ENCODE measurements around the gene KDM3A. TPM values are rescaled to one million over a fixed set of nuclear protein-coding genes. Genes with fewer than 3 reads are reported as not detected.

Gene KDM3A
- total RNA-seq, 1 experiment from 2014 or later, result 52.6 TPM

DNA sequence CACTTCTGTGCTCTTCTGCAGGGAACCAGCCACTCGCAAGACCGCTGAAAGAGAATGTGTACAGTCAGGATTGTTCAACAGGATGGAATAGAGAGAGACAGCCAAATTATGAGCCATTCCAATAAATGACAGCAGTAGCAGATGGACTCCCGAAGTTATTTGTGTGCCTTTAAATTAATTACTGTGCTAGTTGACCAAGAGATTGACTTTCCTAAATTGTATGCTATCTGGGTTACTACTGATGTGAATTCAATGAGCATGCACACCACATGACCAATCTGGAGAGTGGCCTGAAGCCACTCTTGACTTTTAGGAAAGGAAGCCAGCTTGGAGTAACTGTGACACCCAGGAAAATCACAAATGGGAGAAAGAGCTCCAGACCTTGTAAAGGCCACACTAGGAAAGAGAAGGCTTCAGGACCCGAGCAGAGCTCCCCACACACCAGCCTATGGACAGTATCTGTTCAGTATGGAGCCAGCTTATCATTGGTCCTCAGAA lies 69.3 kb downstream of the KDM3A start:
- Histone ChIP-seq H3K9me2 (ENCODE audit: insufficient read depth) (no peaks in the 10 kb centered on the region), H3K9ac (ENCODE audit: low read length) (no peak overlapping the region), H3K79me2 (ENCODE audit: insufficient read depth, low read length) (no peaks in the 10 kb centered on the region), H4K20me1 (ENCODE audit: insufficient read depth) (no peaks in the 10 kb centered on the region), H3K9me3 (ENCODE audit: control insufficient read depth in 1 of 2, insufficient read depth in 1 of 2, low read depth in 1 of 2, low read length in 2 of 2) (no peaks in the 10 kb centered on the region), H3K4me3 (replicated peaks in 1 of 2; ENCODE audit: low read depth in 1 of 2, low read length in 2 of 2) (no peak overlapping the region), H3K36me3 (ENCODE audit: control insufficient read depth in 1 of 2, insufficient read depth in 2 of 2, low read length in 2 of 2) (peaks cover 0 to 5% of the 10 kb centered on the region in 2 experiments; a peak in 1 of 4 replicates), H3K4me2 (ENCODE audit: low read length) (no peak overlapping the region), H2AFZ (ENCODE audit: low read depth, low read length, poor library complexity, severe bottlenecking) (no peak overlapping the region), H3K4me1 (ENCODE audit: control insufficient read depth in 1 of 2, insufficient read depth in 2 of 2, low read length in 2 of 2) (no peaks in the 10 kb centered on the region), H3K27ac (ENCODE audit: low read depth, low read length) (no peak overlapping the region), H3K27me3 (ENCODE audit: insufficient read depth, low read length) (no peaks in the 10 kb centered on the region)
- POLR2A ChIA-PET, result no interaction called here
- DNase-seq (ENCODE audit: low read depth, low spot score), result no peak
- ATAC-seq, result no peak
- RAD21 ChIA-PET (ENCODE audit: low non-redundant PET in 1 of 2, low total read pairs in 2 of 2, uncharacterized antibody in 2 of 2, unreplicated experiment in 2 of 2), result no interaction called here
- CTCF ChIA-PET, result no interaction called here
- intact Hi-C loops (cut with micrococcal nuclease), result no loop called here
- TF ChIP-seq, protein P1, sequence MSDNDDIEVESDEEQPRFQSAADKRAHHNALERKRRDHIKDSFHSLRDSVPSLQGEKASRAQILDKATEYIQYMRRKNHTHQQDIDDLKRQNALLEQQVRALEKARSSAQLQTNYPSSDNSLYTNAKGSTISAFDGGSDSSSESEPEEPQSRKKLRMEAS (IDR thresholded peaks at IDR 0.05), result no peak
- no peak for TF ChIP-seq YY1 (IDR thresholded peaks at IDR 0.05; ENCODE audit: extremely low read depth, insufficient replicate concordance, low read depth, low read length)
- TF ChIP-seq CBX3 (IDR thresholded peaks at IDR 0.05; ENCODE audit: low read depth), result no peak
- TF ChIP-seq SP1 (IDR thresholded peaks at IDR 0.05; ENCODE audit: low read depth), result no peak
- no peak for TF ChIP-seq JUND (IDR thresholded peaks at IDR 0.05)
- TF ChIP-seq ELF1 (IDR thresholded peaks at IDR 0.05; ENCODE audit: borderline replicate concordance, low read depth), result no peak
- TF ChIP-seq, protein P2, sequence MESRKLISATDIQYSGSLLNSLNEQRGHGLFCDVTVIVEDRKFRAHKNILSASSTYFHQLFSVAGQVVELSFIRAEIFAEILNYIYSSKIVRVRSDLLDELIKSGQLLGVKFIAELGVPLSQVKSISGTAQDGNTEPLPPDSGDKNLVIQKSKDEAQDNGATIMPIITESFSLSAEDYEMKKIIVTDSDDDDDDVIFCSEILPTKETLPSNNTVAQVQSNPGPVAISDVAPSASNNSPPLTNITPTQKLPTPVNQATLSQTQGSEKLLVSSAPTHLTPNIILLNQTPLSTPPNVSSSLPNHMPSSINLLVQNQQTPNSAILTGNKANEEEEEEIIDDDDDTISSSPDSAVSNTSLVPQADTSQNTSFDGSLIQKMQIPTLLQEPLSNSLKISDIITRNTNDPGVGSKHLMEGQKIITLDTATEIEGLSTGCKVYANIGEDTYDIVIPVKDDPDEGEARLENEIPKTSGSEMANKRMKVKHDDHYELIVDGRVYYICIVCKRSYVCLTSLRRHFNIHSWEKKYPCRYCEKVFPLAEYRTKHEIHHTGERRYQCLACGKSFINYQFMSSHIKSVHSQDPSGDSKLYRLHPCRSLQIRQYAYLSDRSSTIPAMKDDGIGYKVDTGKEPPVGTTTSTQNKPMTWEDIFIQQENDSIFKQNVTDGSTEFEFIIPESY (IDR thresholded peaks at IDR 0.05; ENCODE audit: extremely low read depth, insufficient replicate concordance, low read length), result no peak
- TF ChIP-seq CEBPB (IDR thresholded peaks at IDR 0.05; ENCODE audit: low read depth), result no peak
- no peak for TF ChIP-seq SIN3A (IDR thresholded peaks at IDR 0.05; ENCODE audit: low read depth)
- no peak for TF ChIP-seq FOSL1 (IDR thresholded peaks at IDR 0.05; ENCODE audit: low read depth)
- TF ChIP-seq EGR1 (IDR thresholded peaks at IDR 0.05; ENCODE audit: low read depth), result no peak
- TF ChIP-seq TCF7L2 (IDR thresholded peaks at IDR 0.05; ENCODE audit: borderline replicate concordance, extremely low read depth, insufficient read depth, insufficient read length), result no peak
- no peak for TF ChIP-seq EZH2phosphoT487 (IDR thresholded peaks at IDR 0.05; ENCODE audit: borderline replicate concordance)
- TF ChIP-seq EZH2 (IDR thresholded peaks at IDR 0.05), result no peak
- TF ChIP-seq, protein P3, sequence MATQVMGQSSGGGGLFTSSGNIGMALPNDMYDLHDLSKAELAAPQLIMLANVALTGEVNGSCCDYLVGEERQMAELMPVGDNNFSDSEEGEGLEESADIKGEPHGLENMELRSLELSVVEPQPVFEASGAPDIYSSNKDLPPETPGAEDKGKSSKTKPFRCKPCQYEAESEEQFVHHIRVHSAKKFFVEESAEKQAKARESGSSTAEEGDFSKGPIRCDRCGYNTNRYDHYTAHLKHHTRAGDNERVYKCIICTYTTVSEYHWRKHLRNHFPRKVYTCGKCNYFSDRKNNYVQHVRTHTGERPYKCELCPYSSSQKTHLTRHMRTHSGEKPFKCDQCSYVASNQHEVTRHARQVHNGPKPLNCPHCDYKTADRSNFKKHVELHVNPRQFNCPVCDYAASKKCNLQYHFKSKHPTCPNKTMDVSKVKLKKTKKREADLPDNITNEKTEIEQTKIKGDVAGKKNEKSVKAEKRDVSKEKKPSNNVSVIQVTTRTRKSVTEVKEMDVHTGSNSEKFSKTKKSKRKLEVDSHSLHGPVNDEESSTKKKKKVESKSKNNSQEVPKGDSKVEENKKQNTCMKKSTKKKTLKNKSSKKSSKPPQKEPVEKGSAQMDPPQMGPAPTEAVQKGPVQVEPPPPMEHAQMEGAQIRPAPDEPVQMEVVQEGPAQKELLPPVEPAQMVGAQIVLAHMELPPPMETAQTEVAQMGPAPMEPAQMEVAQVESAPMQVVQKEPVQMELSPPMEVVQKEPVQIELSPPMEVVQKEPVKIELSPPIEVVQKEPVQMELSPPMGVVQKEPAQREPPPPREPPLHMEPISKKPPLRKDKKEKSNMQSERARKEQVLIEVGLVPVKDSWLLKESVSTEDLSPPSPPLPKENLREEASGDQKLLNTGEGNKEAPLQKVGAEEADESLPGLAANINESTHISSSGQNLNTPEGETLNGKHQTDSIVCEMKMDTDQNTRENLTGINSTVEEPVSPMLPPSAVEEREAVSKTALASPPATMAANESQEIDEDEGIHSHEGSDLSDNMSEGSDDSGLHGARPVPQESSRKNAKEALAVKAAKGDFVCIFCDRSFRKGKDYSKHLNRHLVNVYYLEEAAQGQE (IDR thresholded peaks at IDR 0.05; ENCODE audit: low read depth), result no peak
- TF ChIP-seq, protein P4, sequence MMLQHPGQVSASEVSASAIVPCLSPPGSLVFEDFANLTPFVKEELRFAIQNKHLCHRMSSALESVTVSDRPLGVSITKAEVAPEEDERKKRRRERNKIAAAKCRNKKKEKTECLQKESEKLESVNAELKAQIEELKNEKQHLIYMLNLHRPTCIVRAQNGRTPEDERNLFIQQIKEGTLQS (IDR thresholded peaks at IDR 0.05), result no peak
- no peak for TF ChIP-seq POLR2AphosphoS5 (IDR thresholded peaks at IDR 0.05; ENCODE audit: low read depth, low read length)
- BruUV-seq (replicated peaks), result no TSS peak
